Tibial nerve (tissue), 4 donors: ENCODE data around the gene CLSTN3. TPM values are rescaled to one million over a fixed set of nuclear protein-coding genes. Genes with fewer than 3 reads are reported as not detected.
"Not testable (repeated sequence)": the region's sequence is repeated elsewhere in the genome, so short reads cannot be mapped to it uniquely, and the experiment has no call there.

Experiments
- DNase-seq, 2 donors: peaks; one replicate each; pipeline ENCODE4 v3.0.0-alpha.2; 2019; ENCODE audit warnings: low spot score in 2 of 2
- H3K27ac ChIP-seq, 4 donors: fragments of 200-600 bp; sonication (generic) in 3 of 4; one replicate each; pipeline ENCODE4 v1.5.1; 2017 to 2019; ENCODE audit warnings: mild to moderate bottlenecking in 1 of 4
- H3K27me3 ChIP-seq, 2 donors: fragments of 200-600 bp; sonication (generic) in 1 of 2; one replicate each; pipeline versions ENCODE4 v1.5.1 to v1.6.0; 2017 to 2019
- H3K36me3 ChIP-seq, 3 donors: fragments of 200-600 bp; sonication (generic); one replicate each; pipeline ENCODE4 v1.5.1; 2018 to 2019
- H3K4me1 ChIP-seq, 4 donors: fragments of 200-600 bp; sonication (generic) in 3 of 4; one replicate each; pipeline ENCODE4 v1.5.1; 2017 to 2019
- H3K4me3 ChIP-seq, 4 donors: fragments of 200-600 bp; sonication (generic) in 3 of 4; one replicate each; pipeline ENCODE4 v1.5.1; 2017 to 2019; ENCODE audit warnings: mild to moderate bottlenecking in 1 of 4, moderate library complexity in 1 of 4
- H3K9me3 ChIP-seq, 4 donors: fragments of 200-600 bp; sonication (generic) in 3 of 4; one replicate each; pipeline ENCODE4 v1.5.1; 2017 to 2019
- EP300 ChIP-seq, 2 donors: sonication (generic); formaldehyde crosslinking; IDR thresholded peaks; one replicate each; pipeline ENCODE4 v1.6.1; 2017; ENCODE audit warnings: antibody characterized with exemption in 2 of 2, mild to moderate bottlenecking in 1 of 2
- POLR2A ChIP-seq, 2 donors: fragments of 450-650 bp; IDR thresholded peaks; one replicate each; pipeline ENCODE4 v1.6.1; 2017; ENCODE audit warnings: antibody characterized with exemption in 2 of 2, mild to moderate bottlenecking in 2 of 2, moderate library complexity in 2 of 2
- WGBS, 2 donors: methylation state at CpG; one replicate each; pipeline ENCODE4 v1.1.5; 2018; 5-methylcytosine and 5-hydroxymethylcytosine counted together
- total RNA-seq, 4 donors: library from RNA; depleted of rRNA; stranded (reverse); fragments of >200 nt; gene quantifications; one replicate each; pipeline ENCODE4 v1.1.0, GENCODE V29; 2016
- TF ChIP-seq, protein P1 (sequence below), 5 experiments: fragments of 200-600 bp in 3 of 5; fragments of 450-650 bp in 2 of 5; sonication (generic) in 3 of 5; IDR thresholded peaks; one replicate each; pipeline ENCODE4 v1.5.1; 2016 to 2019; ENCODE audit warnings: antibody characterized with exemption in 5 of 5, mild to moderate bottlenecking in 3 of 5, moderate library complexity in 2 of 5

CLSTN3 gene
- total RNA-seq, 4 donors from 2014 or later: 40.0 to 112 (median 79.6) TPM

DNA sequence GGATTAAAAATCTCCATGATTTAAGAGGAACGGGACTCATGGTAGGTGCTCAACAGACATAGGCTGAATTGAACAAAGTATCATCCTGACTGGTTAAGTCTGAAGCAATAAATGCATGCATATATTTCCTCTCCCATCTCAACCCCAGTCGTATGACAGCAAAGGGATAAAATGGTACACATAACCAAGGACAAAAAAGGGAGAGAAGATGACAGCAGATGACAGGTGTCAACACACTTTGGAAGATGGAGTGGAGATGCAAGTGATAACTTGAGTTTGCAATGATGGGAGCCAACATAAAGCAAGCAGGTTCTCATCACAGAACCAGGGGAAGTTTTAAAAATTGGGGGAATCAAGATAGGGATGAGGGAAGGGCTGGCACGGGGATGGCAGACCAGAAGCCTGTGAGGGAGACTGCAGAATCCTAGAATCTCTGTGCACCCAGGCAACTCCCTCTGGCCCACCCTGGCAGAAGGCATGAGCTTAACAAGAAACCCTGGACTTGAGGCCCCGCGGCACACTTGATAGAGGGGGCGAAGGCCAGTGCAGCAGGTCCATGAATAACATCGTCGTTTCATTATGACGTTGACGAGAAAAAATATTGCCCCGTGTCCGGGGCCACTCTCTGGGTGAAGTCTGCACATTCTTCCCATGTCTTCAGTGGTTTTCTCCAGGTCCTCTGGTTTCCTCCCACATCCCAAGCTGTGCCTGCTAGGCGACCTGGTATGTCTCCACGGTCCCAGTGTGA, 26.2 kb upstream of the CLSTN3 start:
- WGBS, 2 donors: 89 to 92% methylated on average over 14 of the region's 14 CpGs

DNA sequence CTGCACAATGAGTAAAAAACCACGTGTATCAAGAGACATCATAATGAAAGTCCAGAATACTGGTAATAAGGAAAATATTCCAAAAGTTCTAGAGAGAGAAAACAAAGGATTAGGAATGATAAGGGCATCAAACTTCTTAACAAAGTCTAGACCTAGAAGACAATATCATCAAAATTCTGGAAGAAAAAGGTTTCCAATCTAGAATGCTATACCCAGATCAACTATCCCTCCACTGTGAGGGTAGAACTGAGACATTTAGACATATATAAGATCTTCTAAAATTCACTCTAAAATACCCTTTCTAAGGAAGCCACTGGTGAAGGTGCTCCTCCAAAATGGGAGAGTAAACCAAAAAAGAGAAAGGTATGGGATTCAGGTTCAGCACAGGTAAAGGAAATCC, 24.1 kb upstream of the CLSTN3 start:
- peaks cover 0 to 50% (median 10%) of the 10 kb centered on the region in 4 donors for H3K4me1 ChIP-seq
- DNase-seq: no peak
- peaks cover 0 to 46% (median 0%) of the 10 kb centered on the region in 3 donors for H3K36me3 ChIP-seq
- 91 to 93% methylated on average over 1 of the region's 1 CpG for WGBS, 2 donors
- no peak overlapping the region for H3K4me3 ChIP-seq
- TF ChIP-seq, protein P1, sequence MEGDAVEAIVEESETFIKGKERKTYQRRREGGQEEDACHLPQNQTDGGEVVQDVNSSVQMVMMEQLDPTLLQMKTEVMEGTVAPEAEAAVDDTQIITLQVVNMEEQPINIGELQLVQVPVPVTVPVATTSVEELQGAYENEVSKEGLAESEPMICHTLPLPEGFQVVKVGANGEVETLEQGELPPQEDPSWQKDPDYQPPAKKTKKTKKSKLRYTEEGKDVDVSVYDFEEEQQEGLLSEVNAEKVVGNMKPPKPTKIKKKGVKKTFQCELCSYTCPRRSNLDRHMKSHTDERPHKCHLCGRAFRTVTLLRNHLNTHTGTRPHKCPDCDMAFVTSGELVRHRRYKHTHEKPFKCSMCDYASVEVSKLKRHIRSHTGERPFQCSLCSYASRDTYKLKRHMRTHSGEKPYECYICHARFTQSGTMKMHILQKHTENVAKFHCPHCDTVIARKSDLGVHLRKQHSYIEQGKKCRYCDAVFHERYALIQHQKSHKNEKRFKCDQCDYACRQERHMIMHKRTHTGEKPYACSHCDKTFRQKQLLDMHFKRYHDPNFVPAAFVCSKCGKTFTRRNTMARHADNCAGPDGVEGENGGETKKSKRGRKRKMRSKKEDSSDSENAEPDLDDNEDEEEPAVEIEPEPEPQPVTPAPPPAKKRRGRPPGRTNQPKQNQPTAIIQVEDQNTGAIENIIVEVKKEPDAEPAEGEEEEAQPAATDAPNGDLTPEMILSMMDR (IDR thresholded peaks at IDR 0.05): no peak
- no peak for TF ChIP-seq EP300 (IDR thresholded peaks at IDR 0.05)
- TF ChIP-seq POLR2A (IDR thresholded peaks at IDR 0.05): no peak
- H3K27me3 ChIP-seq: no peaks in the 10 kb centered on the region
- H3K9me3 ChIP-seq: peaks cover 0 to 9% (median 0%) of the 10 kb centered on the region in 4 donors
- H3K27ac ChIP-seq: peak overlapping the region in 2 of 4 donors; percentile 39 to 94

More for the DNA sequence above, 26.2 kb upstream of the CLSTN3 start:
- DNase-seq: no peak
- Histone ChIP-seq H3K27ac (no peak overlapping the region), H3K4me1 (peaks cover 0 to 35% (median 7%) of the 10 kb centered on the region in 4 donors), H3K36me3 (peaks cover 0 to 59% (median 0%) of the 10 kb centered on the region in 3 donors), H3K9me3 (peaks cover 0 to 9% (median 0%) of the 10 kb centered on the region in 4 donors), H3K27me3 (no peaks in the 10 kb centered on the region), H3K4me3 (no peak overlapping the region)
- TF ChIP-seq, protein P1 (IDR thresholded peaks at IDR 0.05): no peak
- TF ChIP-seq POLR2A (IDR thresholded peaks at IDR 0.05): no peak
- no peak for TF ChIP-seq EP300 (IDR thresholded peaks at IDR 0.05)

DNA sequence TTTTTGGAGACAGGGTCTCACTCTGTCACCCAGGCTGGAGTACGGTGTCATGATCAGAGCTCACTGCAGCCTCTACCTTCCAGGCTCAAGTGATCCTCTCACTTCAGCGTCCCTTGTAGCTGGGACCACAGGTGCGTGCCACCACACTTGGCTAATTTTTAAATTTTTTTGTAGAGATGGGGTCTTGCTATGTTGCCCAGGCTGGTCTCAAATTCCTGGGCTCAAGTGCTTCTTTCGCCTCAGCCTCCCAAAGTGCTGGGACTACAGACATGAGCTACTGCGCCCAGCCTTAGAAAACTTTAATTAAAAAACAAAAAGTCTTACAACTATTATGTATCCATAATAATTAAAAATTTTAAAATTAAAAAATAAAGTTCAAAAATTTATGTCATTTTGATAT, 23.0 kb upstream of the CLSTN3 start:
- Histone ChIP-seq H3K4me1 (peaks cover 0 to 47% (median 11%) of the 10 kb centered on the region in 4 donors), H3K27ac (peak overlapping the region; percentile 89 to 96 (median 94)), H3K36me3 (peaks cover 0 to 39% (median 0%) of the 10 kb centered on the region in 3 donors), H3K4me3 (peak overlapping the region in 3 of 4 donors; percentile 52 to 68 (median 59))
- not testable (repeated sequence) for DNase-seq, H3K9me3 ChIP-seq, H3K27me3 ChIP-seq
- WGBS, 2 donors: 97 to 99% methylated on average over 5 of the region's 5 CpGs

DNA sequence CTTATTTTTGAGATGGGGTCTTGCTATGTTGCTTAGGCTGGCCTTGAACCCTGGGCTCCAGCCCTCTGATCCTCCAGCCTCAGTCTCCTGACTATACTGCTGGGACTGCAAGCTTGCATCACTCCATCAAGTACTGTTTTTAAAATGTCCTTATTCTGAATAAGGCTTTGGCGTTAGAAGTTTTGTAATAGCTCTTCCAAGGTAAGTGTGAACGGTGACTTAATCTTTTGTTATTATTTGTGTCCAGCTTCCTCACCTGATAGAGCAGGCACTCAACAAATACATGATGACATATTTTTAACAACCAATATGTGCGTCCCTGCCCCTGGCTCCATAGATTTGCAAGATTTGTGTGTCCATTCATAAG, 22.6 kb upstream of the CLSTN3 start:
- peak overlapping the region; percentile 89 to 96 (median 94) for H3K27ac ChIP-seq
- TF ChIP-seq POLR2A (IDR thresholded peaks at IDR 0.05): no peak
- no peak for TF ChIP-seq EP300 (IDR thresholded peaks at IDR 0.05)
- TF ChIP-seq, protein P1 (IDR thresholded peaks at IDR 0.05): no peak
- 60 to 64% methylated on average over 3 of the region's 3 CpGs for WGBS, 2 donors
- H3K9me3 ChIP-seq: peaks cover 0 to 9% (median 0%) of the 10 kb centered on the region in 4 donors
- H3K4me3 ChIP-seq: peak overlapping the region; percentile 45 to 68 (median 56)
- H3K4me1 ChIP-seq: peaks cover 0 to 47% (median 10%) of the 10 kb centered on the region in 4 donors
- DNase-seq: no peak
- no peaks in the 10 kb centered on the region for H3K27me3 ChIP-seq
- H3K36me3 ChIP-seq: peaks cover 0 to 35% (median 0%) of the 10 kb centered on the region in 3 donors

DNA sequence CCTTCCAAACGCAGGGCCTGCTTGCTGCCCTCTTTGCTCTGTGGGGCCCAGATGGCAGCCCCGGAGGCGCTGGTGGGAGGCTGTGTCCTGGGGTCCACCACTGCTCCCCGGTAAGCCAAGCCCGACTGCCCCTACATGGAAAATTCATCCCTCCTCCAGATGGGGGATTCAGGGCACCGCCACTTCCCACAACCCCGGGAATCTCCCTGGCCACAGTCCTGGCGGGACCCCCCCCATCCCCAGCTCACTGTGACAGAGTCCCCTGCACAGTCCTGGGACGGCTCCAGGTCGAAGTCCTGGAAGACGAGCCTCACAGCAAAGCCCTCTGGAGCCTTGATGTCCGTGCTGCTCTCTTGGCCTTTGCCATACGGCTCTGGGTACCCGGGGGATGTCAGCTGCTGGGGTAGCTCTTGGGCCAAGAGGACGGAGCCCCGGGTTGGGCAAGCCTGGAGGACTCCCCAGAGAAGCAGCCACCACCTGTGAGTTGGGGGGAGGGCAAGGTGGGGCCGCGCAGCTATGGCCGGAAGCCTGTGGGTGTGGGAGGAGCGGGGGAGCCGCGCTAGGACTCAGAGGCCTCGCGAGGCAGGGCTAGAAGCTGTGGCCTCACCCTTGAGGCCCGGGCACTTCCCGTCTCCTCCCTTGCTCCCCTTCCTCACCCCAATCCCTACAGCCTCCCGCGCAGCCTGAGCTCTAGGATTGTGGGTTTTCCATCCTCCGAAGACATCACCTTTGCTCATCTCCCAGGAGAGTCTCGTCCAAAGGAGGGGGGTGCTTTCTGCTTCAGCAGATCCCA, 22.0 kb upstream of the CLSTN3 start:
- TF ChIP-seq POLR2A (IDR thresholded peaks at IDR 0.05) (peak in 1 of 2 donors; percentile 28), EP300 (IDR thresholded peaks at IDR 0.05) (peak in 1 of 2 donors; percentile 62)
- TF ChIP-seq, protein P1 (IDR thresholded peaks at IDR 0.05): peak in 1 of 5 experiments; percentile 14
- peaks cover 0 to 52% (median 12%) of the 10 kb centered on the region in 4 donors for H3K4me1 ChIP-seq
- 2 to 5% methylated on average over 17 of the region's 30 CpGs for WGBS, 2 donors
- peaks cover 0 to 33% (median 0%) of the 10 kb centered on the region in 3 donors for H3K36me3 ChIP-seq
- H3K27ac ChIP-seq: peak overlapping the region; percentile 89 to 96 (median 94)
- peak; percentile 63 to 69 for DNase-seq
- no peaks in the 10 kb centered on the region for H3K27me3 ChIP-seq
- peaks cover 0 to 9% (median 0%) of the 10 kb centered on the region in 4 donors for H3K9me3 ChIP-seq
- peak overlapping the region; percentile 45 to 68 (median 56) for H3K4me3 ChIP-seq
